K562 (cell line): Measurements from ENCODE around the gene PODXL2. TPM values are rescaled to one million over a fixed set of nuclear protein-coding genes. Genes with fewer than 3 reads are reported as not detected.

Experiments used
- BCLAF1 ChIP-seq, 2 experiments: fragments of 450-650 bp in 1 of 2; IDR thresholded peaks; 2 replicates each; pipeline ENCODE4 v1.6.1; 2011 to 2017; ENCODE audit warnings: low read depth in 2 of 2, antibody characterized with exemption in 1 of 2, borderline replicate concordance in 1 of 2, low read length in 1 of 2, mild to moderate bottlenecking in 1 of 2, mixed read lengths in 1 of 2; ENCODE audit not compliant: control insufficient read depth in 1 of 2
- CTBP1 ChIP-seq: fragments of 450-650 bp; IDR thresholded peaks from 2 replicates; pipeline ENCODE4 v1.6.1; 2016; ENCODE audit warnings: borderline replicate concordance
- FOXO4 ChIP-seq: fragments of 450-650 bp; formaldehyde crosslinking; IDR thresholded peaks from 2 replicates; pipeline ENCODE4 v1.4.0; 2020; ENCODE audit warnings: mild to moderate bottlenecking, moderate library complexity
- IRF1 ChIP-seq: sonication (generic); formaldehyde crosslinking; IDR thresholded peaks from 2 replicates; pipeline ENCODE4 v1.8.0; 2022; ENCODE audit warnings: missing genetic modification reagents, mild to moderate bottlenecking, borderline replicate concordance
- NELFE ChIP-seq: IDR thresholded peaks from 2 replicates; pipeline ENCODE4 v1.6.1; 2011; ENCODE audit warnings: mild to moderate bottlenecking; ENCODE audit not compliant: insufficient read depth, insufficient read length
- RB1 ChIP-seq: fragments of 450-650 bp; IDR thresholded peaks from 2 replicates; pipeline ENCODE4 v1.6.1; 2017; ENCODE audit warnings: low read depth, mild to moderate bottlenecking
- SMARCA5 ChIP-seq: fragments of 450-650 bp; IDR thresholded peaks from 2 replicates; pipeline ENCODE4 v1.6.1; 2016
- TAL1 ChIP-seq: fragments of 450-650 bp; IDR thresholded peaks from 2 replicates; pipeline ENCODE4 v1.6.1; 2016; ENCODE audit warnings: mild to moderate bottlenecking
- THRA ChIP-seq: fragments of 450-650 bp; IDR thresholded peaks from 2 replicates; pipeline ENCODE4 v1.6.1; 2017; ENCODE audit warnings: mild to moderate bottlenecking, moderate library complexity
- VEZF1 ChIP-seq: fragments of 200-800 bp; sonication (Bioruptor generic); IDR thresholded peaks from 2 replicates; pipeline ENCODE4 v1.6.1; 2017; ENCODE audit warnings: missing genetic modification characterization, missing compliant biosample characterization
- ZFX ChIP-seq: sonication (generic); formaldehyde crosslinking; IDR thresholded peaks from 2 replicates; pipeline ENCODE4 v1.8.0; 2022; ENCODE audit warnings: mild to moderate bottlenecking, missing genetic modification reagents, moderate library complexity
- ZNF197 ChIP-seq: fragments of 200-800 bp; sonication (Bioruptor generic); IDR thresholded peaks from 2 replicates; pipeline ENCODE4 v1.6.1; 2016; ENCODE audit warnings: low read depth, missing genetic modification characterization, missing compliant biosample characterization
- ZNF263 ChIP-seq: sonication (generic); formaldehyde crosslinking; IDR thresholded peaks from 2 replicates; pipeline ENCODE4 v1.8.0; 2022; ENCODE audit warnings: mild to moderate bottlenecking, missing genetic modification reagents, borderline replicate concordance
- ZNF282 ChIP-seq: sonication (generic); formaldehyde crosslinking; IDR thresholded peaks from 2 replicates; pipeline ENCODE4 v1.8.1; 2023; ENCODE audit warnings: missing genetic modification reagents
- ZNF639 ChIP-seq, 2 experiments: fragments of 200-800 bp in 1 of 2; sonication (Bioruptor generic) in 1 of 2; sonication (generic) in 1 of 2; formaldehyde crosslinking in 1 of 2; IDR thresholded peaks in 1 of 2; conservative IDR thresholded peaks in 1 of 2; 2 replicates each; pipeline versions ENCODE4 v1.5.0 to v1.6.1; 2016 to 2020; ENCODE audit warnings: missing compliant biosample characterization in 1 of 2, missing genetic modification characterization in 1 of 2, missing genetic modification reagents in 1 of 2
- ZNF766 ChIP-seq: fragments of 200-800 bp; sonication (Bioruptor generic); conservative IDR thresholded peaks from 2 replicates; pipeline ENCODE4 v1.6.1; 2016; ENCODE audit warnings: missing genetic modification characterization, missing compliant biosample characterization
- polyA plus RNA-seq, 8 experiments: library from polyadenylated mRNA; depleted of rRNA in 4 of 8; stranded (reverse) in 5 of 8; unstranded in 3 of 8; fragments of >200 nt; fragmentation: Nextera tagmentation in 2 of 8; fragmentation: Illumina TruSeq in 1 of 8; extraction: Ambion mirVana in 2 of 8; extraction: Trizol in 1 of 8; gene quantifications; 2 replicates each; pipeline versions ENCODE4 v1.2.1 to v1.2.3, GENCODE V29; 2011 to 2014; ENCODE audit warnings: inconsistent platforms in 1 of 8, missing spikeins in 1 of 8
- total RNA-seq, 7 experiments: library from RNA; depleted of rRNA in 6 of 7; stranded (reverse); fragments of >200 nt in 6 of 7; fragmentation: Illumina TruSeq in 2 of 7; extraction: Trizol in 2 of 7; gene quantifications; 2 replicates each; pipeline versions ENCODE4 v1.2.1 to v1.2.3, GENCODE V29; 2011 to 2021; ENCODE audit warnings: low replicate concordance in 1 of 7

The PODXL2 gene
- total and polyA plus RNA-seq, 9 of the 15 experiments (the other 6 are each of a cell fraction or from before 2014, with no cell fraction given): 0.03 to 52.5 (median 21.9) TPM

- TF ChIP-seq VEZF1 (peak; percentile 92), IRF1 (CRISPR knock-in tag) (peak; percentile 75; the same call in 1 of the 2 replicates), FOXO4 (CRISPR knock-in tag) (no peak), ZNF282 (CRISPR knock-in tag) (0 out of 2 replicates have a peak, but pooled peaks have one; percentile 42), THRA (no peak), ZNF766 (CRISPR knock-in tag) (peak; percentile 90), ZNF263 (peak; percentile 52; the same call in 1 of the 2 replicates), TAL1 (no peak), ZNF639 (CRISPR knock-in tag; conservative IDR thresholded peaks at IDR 0.05 in 1 of 2, IDR thresholded peaks at IDR 0.05 in 1 of 2) (peak in 1 of 2 experiments; percentile 58; a peak in 1 of 4 replicates), SMARCA5 (no peak), ZFX (CRISPR knock-in tag) (peak; percentile 25; the same call in 1 of the 2 replicates), CTBP1 (peak; percentile 59; the same call in 1 of the 2 replicates), BCLAF1 (IDR thresholded peaks at IDR 0.05; ENCODE audit: borderline replicate concordance in 1 of 2, control insufficient read depth in 1 of 2, low read depth in 2 of 2, low read length in 1 of 2) (no peak), RB1 (peak; percentile 33), NELFE (no peak), ZNF197 (peak; percentile 71; the same call in 1 of the 2 replicates)
These were observed at the start of gene PODXL2 (continued) for GRCh38 chr3:127628788-127629466.
